Choroid plexus epithelial cell (primary cell): Measurements from ENCODE around the gene DMRT1.

ENCODE experiments used
- DNase-seq: peaks from one replicate; pipeline ENCODE4 v3.0.0-alpha.2; 2010; ENCODE audit warnings: low read depth
- H3K4me3 ChIP-seq: 2 replicates; pipeline ENCODE4 v1.5.1; 2011; ENCODE audit warnings: low read depth, mild to moderate bottlenecking, control low read depth, low read length, moderate library complexity
- CTCF ChIP-seq: conservative IDR thresholded peaks from 2 replicates; pipeline ENCODE4 v1.5.1; 2011; ENCODE audit warnings: low read depth, mild to moderate bottlenecking, control low read depth, inconsistent platforms, low read length, moderate library complexity

DMRT1 gene

GRCh38 chr9:977838-978830 lies 136.6 kb downstream of the DMRT1 start:
- DNase-seq: no peak
- TF ChIP-seq CTCF: no peak
- no peak overlapping the region for H3K4me3 ChIP-seq

GRCh38 chr9:979983-980382 lies 138.5 kb downstream of the DMRT1 start:
- DNase-seq: no peak
- no peak overlapping the region for H3K4me3 ChIP-seq
- no peak for TF ChIP-seq CTCF

- no peak overlapping the region for H3K4me3 ChIP-seq
- no peak for TF ChIP-seq CTCF
- no peak for DNase-seq
These were observed 139.1 kb downstream of the DMRT1 start for GRCh38 chr9:980640-981039.

GRCh38 chr9:981491-981898 lies 140.0 kb downstream of the DMRT1 start:
- no peak for DNase-seq
- no peak overlapping the region for H3K4me3 ChIP-seq
- TF ChIP-seq CTCF: no peak

GRCh38 chr9:982394-983230 lies 141.1 kb downstream of the DMRT1 start:
- no peak for DNase-seq
- H3K4me3 ChIP-seq: no peak overlapping the region
- no peak for TF ChIP-seq CTCF

- no peak for DNase-seq
- H3K4me3 ChIP-seq: no peak overlapping the region
These were observed 152.5 kb downstream of the DMRT1 start for GRCh38 chr9:994005-994404.

More at GRCh38 chr9:994005-994404, 152.5 kb downstream of the DMRT1 start:
- TF ChIP-seq CTCF: no peak
